HepG2 (cell line): ENCODE data around the gene OST4. TPM values are rescaled to one million over a fixed set of nuclear protein-coding genes. Genes with fewer than 3 reads are reported as not detected.
A peak's percentile ranks its signal among the peaks of the same experiment; 100 is the strongest.

Source experiments
- AHDC1 ChIP-seq: sonication (generic); formaldehyde crosslinking; IDR thresholded peaks from 2 replicates; pipeline ENCODE4 v1.5.1; 2020; ENCODE audit warnings: mild to moderate bottlenecking, missing genetic modification reagents, borderline replicate concordance
- ARNT2 ChIP-seq: sonication (generic); formaldehyde crosslinking; IDR thresholded peaks from 2 replicates; pipeline ENCODE4 v1.8.0; 2022; ENCODE audit warnings: mild to moderate bottlenecking, low read depth, missing genetic modification reagents, moderate library complexity
- GATAD1 ChIP-seq: IDR thresholded peaks from 2 replicates; pipeline ENCODE4 v1.6.1; 2016; ENCODE audit warnings: missing genetic modification reagents, missing compliant biosample characterization
- HNRNPH1 ChIP-seq: fragments of 200-400 bp; formaldehyde crosslinking; optimal IDR thresholded peaks from 2 replicates; pipeline ENCODE3; 2017; ENCODE audit warnings: mild to moderate bottlenecking, low read depth, low read length
- IRX3 ChIP-seq: sonication (generic); formaldehyde crosslinking; IDR thresholded peaks from 2 replicates; pipeline ENCODE4 v1.8.1; 2023; ENCODE audit warnings: mild to moderate bottlenecking, low read depth, missing genetic modification reagents, borderline replicate concordance
- KLF12 ChIP-seq: sonication (generic); formaldehyde crosslinking; IDR thresholded peaks from 2 replicates; pipeline ENCODE4 v1.4.0; 2020; ENCODE audit warnings: missing genetic modification reagents, borderline replicate concordance
- NR2F2 ChIP-seq: IDR thresholded peaks from 2 replicates; pipeline ENCODE4 v1.6.1; 2012; ENCODE audit warnings: low read depth, inconsistent platforms, borderline replicate concordance
- PATZ1 ChIP-seq: sonication (generic); formaldehyde crosslinking; IDR thresholded peaks from 2 replicates; pipeline ENCODE4 v1.4.0; 2020; ENCODE audit warnings: missing genetic modification reagents
- PLRG1 ChIP-seq: fragments of 450-650 bp; conservative IDR thresholded peaks from 2 replicates; pipeline ENCODE4 v1.6.1; 2016
- POGZ ChIP-seq: sonication (generic); formaldehyde crosslinking; IDR thresholded peaks from 2 replicates; pipeline ENCODE4 v1.4.0; 2020; ENCODE audit warnings: mild to moderate bottlenecking, missing genetic modification reagents
- PPARG ChIP-seq: conservative IDR thresholded peaks from 2 replicates; pipeline ENCODE4 v1.6.1; 2016; ENCODE audit warnings: missing biosample characterization, missing genetic modification reagents
- SCMH1 ChIP-seq: sonication (generic); formaldehyde crosslinking; IDR thresholded peaks from 2 replicates; pipeline ENCODE4 v1.9.0; 2021; ENCODE audit warnings: missing genetic modification reagents, mild to moderate bottlenecking, borderline replicate concordance
- THYN1 ChIP-seq: sonication (generic); formaldehyde crosslinking; IDR thresholded peaks from 2 replicates; pipeline ENCODE4 v1.8.1; 2023; ENCODE audit warnings: low read depth, mild to moderate bottlenecking, moderate library complexity, missing genetic modification reagents, borderline replicate concordance
- TOE1 ChIP-seq: sonication (generic); formaldehyde crosslinking; IDR thresholded peaks from 2 replicates; pipeline ENCODE4 v1.4.0; 2020; ENCODE audit warnings: mild to moderate bottlenecking, missing genetic modification reagents
- ZNF138 ChIP-seq: sonication (generic); formaldehyde crosslinking; IDR thresholded peaks from 2 replicates; pipeline ENCODE4 v1.5.0; 2020; ENCODE audit warnings: mild to moderate bottlenecking, low read depth, missing genetic modification reagents
- ZNF234 ChIP-seq: sonication (generic); formaldehyde crosslinking; conservative IDR thresholded peaks from 2 replicates; pipeline ENCODE4 v1.5.1; 2020; ENCODE audit warnings: mild to moderate bottlenecking, missing genetic modification reagents
- ZNF354B ChIP-seq: sonication (generic); formaldehyde crosslinking; IDR thresholded peaks from 2 replicates; pipeline ENCODE4 v1.8.0; 2022; ENCODE audit warnings: mild to moderate bottlenecking, missing genetic modification reagents
- ZNF547 ChIP-seq: sonication (generic); formaldehyde crosslinking; IDR thresholded peaks from 2 replicates; pipeline ENCODE4 v1.5.1; 2020; ENCODE audit warnings: mild to moderate bottlenecking, missing genetic modification reagents
- ZNF567 ChIP-seq: sonication (generic); formaldehyde crosslinking; IDR thresholded peaks from 2 replicates; pipeline ENCODE4 v1.8.1; 2023; ENCODE audit warnings: mild to moderate bottlenecking, missing genetic modification reagents, borderline replicate concordance
- polyA plus RNA-seq, 8 experiments: library from polyadenylated mRNA; depleted of rRNA in 3 of 8; stranded (reverse) in 7 of 8; unstranded in 1 of 8; fragments of >200 nt; fragmentation: Illumina TruSeq in 4 of 8; extraction: Trizol in 4 of 8; gene quantifications; 2 replicates each; pipeline versions ENCODE4 v1.2.1 to v1.2.3, GENCODE V29; 2011 to 2016; ENCODE audit warnings: low read depth in 4 of 8, missing spikeins in 1 of 8, mixed read lengths in 1 of 8; ENCODE audit not compliant: insufficient read depth in 1 of 8
- total RNA-seq, 5 experiments: library from RNA; depleted of rRNA; stranded (reverse); fragments of >200 nt; fragmentation: Illumina TruSeq; extraction: Trizol; gene quantifications; 2 replicates each; pipeline ENCODE4 v1.2.3, GENCODE V29; 2016; ENCODE audit warnings: low read depth in 1 of 5
- TF ChIP-seq, protein P1 (sequence below): sonication (generic); formaldehyde crosslinking; IDR thresholded peaks from 2 replicates; pipeline ENCODE4 v1.8.1; 2022; ENCODE audit warnings: mild to moderate bottlenecking, missing genetic modification reagents

The OST4 gene
- total and polyA plus RNA-seq, 2 of the 13 experiments (the other 11 are each of a cell fraction or from before 2014, with no cell fraction given) = 498 to 584 TPM

- TF ChIP-seq AHDC1 = peak; percentile 85; the same call in 1 of the 2 replicates
- peak; percentile 91 for TF ChIP-seq PATZ1 (CRISPR knock-in tag)
- TF ChIP-seq ZNF354B = peak; percentile 67
- no peak for TF ChIP-seq PLRG1
- peak; percentile 81 for TF ChIP-seq GATAD1 (CRISPR knock-in tag)
- TF ChIP-seq IRX3 (CRISPR knock-in tag) = peak; percentile 59
- peak; percentile 68; the same call in 1 of the 2 replicates for TF ChIP-seq ZNF567
- no peak for TF ChIP-seq SCMH1 (CRISPR knock-in tag)
- peak; percentile 82 for TF ChIP-seq POGZ (CRISPR knock-in tag)
- TF ChIP-seq TOE1 (CRISPR knock-in tag) = no peak
- TF ChIP-seq ZNF547 = peak; percentile 82
- TF ChIP-seq ZNF138 (CRISPR knock-in tag) = 0 out of 2 replicates have a peak, but pooled peaks have one; percentile 30
- TF ChIP-seq, protein P1, sequence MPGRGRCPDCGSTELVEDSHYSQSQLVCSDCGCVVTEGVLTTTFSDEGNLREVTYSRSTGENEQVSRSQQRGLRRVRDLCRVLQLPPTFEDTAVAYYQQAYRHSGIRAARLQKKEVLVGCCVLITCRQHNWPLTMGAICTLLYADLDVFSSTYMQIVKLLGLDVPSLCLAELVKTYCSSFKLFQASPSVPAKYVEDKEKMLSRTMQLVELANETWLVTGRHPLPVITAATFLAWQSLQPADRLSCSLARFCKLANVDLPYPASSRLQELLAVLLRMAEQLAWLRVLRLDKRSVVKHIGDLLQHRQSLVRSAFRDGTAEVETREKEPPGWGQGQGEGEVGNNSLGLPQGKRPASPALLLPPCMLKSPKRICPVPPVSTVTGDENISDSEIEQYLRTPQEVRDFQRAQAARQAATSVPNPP = peak; percentile 91
- peak; percentile 50 for TF ChIP-seq HNRNPH1
- TF ChIP-seq ARNT2 (CRISPR knock-in tag) = peak; percentile 79
- no peak for TF ChIP-seq KLF12 (CRISPR knock-in tag)
- no peak for TF ChIP-seq THYN1 (CRISPR knock-in tag)
- no peak for TF ChIP-seq ZNF234 (CRISPR knock-in tag)
- peak; percentile 85 for TF ChIP-seq PPARG (CRISPR knock-in tag)
- TF ChIP-seq NR2F2 = 0 out of 2 replicates have a peak, but pooled peaks have one; percentile 35
These were observed 24.5 kb upstream of the OST4 start (continued) for GRCh38 chr2:27095745-27096651.
